Testis (tissue), 3 donors: ENCODE measurements around the gene RHEX. TPM values are rescaled to one million over a fixed set of nuclear protein-coding genes. Genes with fewer than 3 reads are reported as not detected.

ENCODE experiments used
- DNase-seq: peaks from one replicate; pipeline ENCODE4 v3.0.0-alpha.2; 2019
- H3K27ac ChIP-seq, 2 donors: fragments of 200-600 bp; sonication (generic); one replicate each; pipeline ENCODE4 v1.5.1; 2019
- H3K27me3 ChIP-seq: fragments of 200-600 bp; sonication (generic); one replicate; pipeline ENCODE4 v1.5.1; 2019
- H3K36me3 ChIP-seq: fragments of 200-600 bp; sonication (generic); one replicate; pipeline ENCODE4 v1.5.1; 2017; ENCODE audit warnings: low read depth; ENCODE audit errors: missing control alignments
- H3K4me1 ChIP-seq: fragments of 200-600 bp; sonication (generic); one replicate; pipeline ENCODE4 v1.5.1; 2019
- H3K4me3 ChIP-seq, 2 donors: fragments of 200-600 bp; sonication (generic); one replicate each; pipeline ENCODE4 v1.5.1; 2017 to 2019
- H3K9me3 ChIP-seq: fragments of 200-600 bp; sonication (generic); one replicate; pipeline ENCODE4 v1.5.1; 2017
- POLR2A ChIP-seq: fragments of 450-650 bp; IDR thresholded peaks from one replicate; pipeline ENCODE4 v1.6.1; 2017; ENCODE audit warnings: antibody characterized with exemption, mild to moderate bottlenecking, moderate library complexity
- WGBS, 2 donors: methylation state at CpG; one replicate each; pipeline ENCODE4 v1.1.5; 2018; 5-methylcytosine and 5-hydroxymethylcytosine counted together
- intact Hi-C: fragments of 100-400 bp; cut with DNase I; formaldehyde crosslinking; loops from one replicate; pipeline ENCODE4 v1.15.1; 2023; ENCODE audit warnings: low total_unique reads
- polyA plus RNA-seq: library from polyadenylated mRNA; stranded (reverse); fragments of 350-450 nt; fragmentation: Illumina TruSeq; extraction: RNeasy Lipid Tissue Mini Kit (QIAGEN cat#74804); gene quantifications from one replicate; pipeline ENCODE4 v1.2.3, GENCODE V29; 2014; ENCODE audit warnings: low read depth, low replicate concordance; ENCODE audit not compliant: insufficient read depth
- total RNA-seq, 2 donors: library from RNA; depleted of rRNA; stranded (reverse); fragments of >200 nt; gene quantifications; one replicate each; pipeline ENCODE4 v1.2.3, GENCODE V29; 2016
- TF ChIP-seq, protein P1 (sequence below), 3 experiments: fragments of 450-650 bp in 2 of 3; fragments of 200-600 bp in 1 of 3; sonication (generic) in 1 of 3; IDR thresholded peaks; one replicate each; pipeline ENCODE4 v1.5.1; 2016 to 2019; ENCODE audit warnings: antibody characterized with exemption in 3 of 3, mild to moderate bottlenecking in 2 of 3, moderate library complexity in 1 of 3

RHEX gene
- total and polyA plus RNA-seq, 3 donors from 2014 or later: 2.4 to 3.0 (median 2.9) TPM

DNA sequence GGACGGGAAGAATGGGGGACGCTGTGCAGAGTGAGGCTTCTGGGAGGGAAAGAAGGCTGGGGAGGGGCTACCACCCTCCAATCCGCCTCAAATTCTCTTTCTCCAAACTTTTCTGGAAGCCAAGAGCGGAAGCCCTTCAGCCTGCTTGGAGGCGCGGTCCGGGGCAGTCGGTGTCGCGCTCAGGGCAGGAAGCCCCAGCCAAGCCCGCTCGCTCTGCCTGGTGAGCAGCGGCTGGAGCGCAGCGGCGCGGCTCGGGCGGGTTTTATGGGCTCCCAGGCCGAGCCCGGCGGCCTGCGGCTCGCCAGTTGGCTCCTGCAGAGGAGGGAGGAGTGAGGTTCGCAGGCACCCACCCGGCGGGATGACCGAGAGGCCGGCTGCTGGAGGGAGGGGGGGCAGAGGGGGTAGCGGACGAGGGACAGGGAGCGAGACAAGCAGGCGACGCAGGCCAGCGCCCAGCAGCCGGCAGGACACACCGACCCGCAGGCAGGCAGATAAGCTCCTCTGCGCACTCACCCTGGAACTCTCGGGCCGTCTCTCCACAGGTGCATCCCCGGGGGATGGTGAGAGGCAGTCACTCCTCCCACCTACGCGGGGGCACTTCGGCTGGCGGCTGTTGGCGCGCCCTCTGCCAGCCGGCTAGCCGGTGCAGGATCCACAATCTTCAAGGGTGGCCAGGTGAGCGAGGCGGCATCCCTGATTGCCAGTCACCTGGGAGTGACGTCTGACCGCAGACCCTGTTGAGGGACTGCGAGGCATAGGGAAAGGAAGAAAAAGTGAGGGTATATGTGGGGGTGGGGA, 64.4 kb downstream of the RHEX start, which contains the start of gene AVPR1B:
AVPR1B (minus strand) TSS at position 238 of the 798 bp plus-strand sequence. CDS start 498 bp downstream, outside the sequence.
- Histone ChIP-seq H3K4me3 (peak within 1 kb of the TSS in 1 of 2 donors; percentile 29), H3K27me3 (no peaks in the 10 kb centered on the region), H3K27ac (no peak within 1 kb of the TSS), H3K9me3 (no peaks in the 10 kb centered on the region), H3K36me3 (no peaks in the 10 kb centered on the region), H3K4me1 (peaks cover 9% of the 10 kb centered on the region)
- intact Hi-C loops: no loop called here
- 0 to 1% methylated on average over 13 to 53 of the region's 55 CpGs for WGBS, 2 donors
- peak; percentile 34 for DNase-seq
- no peak for TF ChIP-seq POLR2A
- TF ChIP-seq, protein P1, sequence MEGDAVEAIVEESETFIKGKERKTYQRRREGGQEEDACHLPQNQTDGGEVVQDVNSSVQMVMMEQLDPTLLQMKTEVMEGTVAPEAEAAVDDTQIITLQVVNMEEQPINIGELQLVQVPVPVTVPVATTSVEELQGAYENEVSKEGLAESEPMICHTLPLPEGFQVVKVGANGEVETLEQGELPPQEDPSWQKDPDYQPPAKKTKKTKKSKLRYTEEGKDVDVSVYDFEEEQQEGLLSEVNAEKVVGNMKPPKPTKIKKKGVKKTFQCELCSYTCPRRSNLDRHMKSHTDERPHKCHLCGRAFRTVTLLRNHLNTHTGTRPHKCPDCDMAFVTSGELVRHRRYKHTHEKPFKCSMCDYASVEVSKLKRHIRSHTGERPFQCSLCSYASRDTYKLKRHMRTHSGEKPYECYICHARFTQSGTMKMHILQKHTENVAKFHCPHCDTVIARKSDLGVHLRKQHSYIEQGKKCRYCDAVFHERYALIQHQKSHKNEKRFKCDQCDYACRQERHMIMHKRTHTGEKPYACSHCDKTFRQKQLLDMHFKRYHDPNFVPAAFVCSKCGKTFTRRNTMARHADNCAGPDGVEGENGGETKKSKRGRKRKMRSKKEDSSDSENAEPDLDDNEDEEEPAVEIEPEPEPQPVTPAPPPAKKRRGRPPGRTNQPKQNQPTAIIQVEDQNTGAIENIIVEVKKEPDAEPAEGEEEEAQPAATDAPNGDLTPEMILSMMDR (IDR thresholded peaks at IDR 0.05): no peak

DNA sequence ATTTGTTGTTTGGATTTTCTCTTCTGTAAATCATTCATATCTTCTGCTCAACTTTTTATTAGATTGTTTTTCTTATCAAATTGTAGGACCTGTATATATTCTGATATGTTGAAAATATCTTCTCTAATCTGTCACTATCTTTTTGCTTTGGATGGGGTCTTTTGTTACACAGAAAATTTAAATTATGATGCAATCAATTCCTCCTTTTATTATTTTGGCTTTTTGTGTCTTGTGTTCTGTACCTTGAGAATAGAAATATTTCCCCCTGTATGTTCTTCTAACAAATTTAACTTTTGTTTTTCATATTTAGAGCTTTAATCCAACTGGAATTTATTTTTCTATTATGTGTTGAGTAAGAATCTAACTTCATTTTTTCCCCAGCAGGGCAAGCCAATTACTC, 67.4 kb downstream of the RHEX start:
- Histone ChIP-seq H3K27me3 (no peaks in the 10 kb centered on the region), H3K36me3 (no peaks in the 10 kb centered on the region), H3K4me1 (peaks cover 9% of the 10 kb centered on the region), H3K27ac (no peak overlapping the region), H3K9me3 (no peaks in the 10 kb centered on the region), H3K4me3 (no peak overlapping the region)
- intact Hi-C loops: no loop called here
- no peak for DNase-seq
- TF ChIP-seq, protein P1 (IDR thresholded peaks at IDR 0.05): no peak
- TF ChIP-seq POLR2A: no peak

- no peaks in the 10 kb centered on the region for H3K9me3 ChIP-seq
- TF ChIP-seq POLR2A: no peak
- TF ChIP-seq, protein P1 (IDR thresholded peaks at IDR 0.05): no peak
- no peak overlapping the region for H3K27ac ChIP-seq
- no peak overlapping the region for H3K4me3 ChIP-seq
- no peak for DNase-seq
- WGBS, 2 donors: 70 to 79% methylated on average over 1 of the region's 1 CpG
- peaks cover 9% of the 10 kb centered on the region for H3K4me1 ChIP-seq
- no peaks in the 10 kb centered on the region for H3K36me3 ChIP-seq
- intact Hi-C loops: no loop called here
- no peaks in the 10 kb centered on the region for H3K27me3 ChIP-seq
Observed at GRCh38 chr1:206121269-206121668, 68.3 kb downstream of the RHEX start.

DNA sequence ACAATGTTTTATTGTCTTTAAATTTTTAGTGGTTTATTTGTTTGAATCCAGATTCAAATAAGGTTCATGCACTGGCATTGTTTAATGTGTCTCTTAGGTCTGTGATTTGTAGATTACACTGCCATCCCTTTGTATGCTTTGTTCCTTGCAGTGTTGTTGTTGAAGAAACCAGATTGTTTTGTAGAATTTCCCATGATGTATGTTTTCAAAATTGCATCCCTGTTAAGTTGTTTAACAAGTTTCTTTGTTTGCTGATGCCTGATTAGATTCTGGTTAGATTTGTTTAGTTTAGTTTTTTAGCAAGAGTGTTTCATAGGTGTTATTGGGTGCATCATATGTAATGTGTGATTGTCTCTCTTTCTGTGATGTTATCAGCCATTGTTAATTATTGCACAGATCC, 69.7 kb downstream of the RHEX start:
- Histone ChIP-seq H3K9me3 (no peaks in the 10 kb centered on the region), H3K4me3 (no peak overlapping the region), H3K27me3 (no peaks in the 10 kb centered on the region), H3K4me1 (peaks cover under 1% of the 10 kb centered on the region), H3K36me3 (no peaks in the 10 kb centered on the region), H3K27ac (no peak overlapping the region)
- TF ChIP-seq, protein P1 (IDR thresholded peaks at IDR 0.05): no peak
- no peak for TF ChIP-seq POLR2A
- intact Hi-C loops: no loop called here
- no peak for DNase-seq

DNA sequence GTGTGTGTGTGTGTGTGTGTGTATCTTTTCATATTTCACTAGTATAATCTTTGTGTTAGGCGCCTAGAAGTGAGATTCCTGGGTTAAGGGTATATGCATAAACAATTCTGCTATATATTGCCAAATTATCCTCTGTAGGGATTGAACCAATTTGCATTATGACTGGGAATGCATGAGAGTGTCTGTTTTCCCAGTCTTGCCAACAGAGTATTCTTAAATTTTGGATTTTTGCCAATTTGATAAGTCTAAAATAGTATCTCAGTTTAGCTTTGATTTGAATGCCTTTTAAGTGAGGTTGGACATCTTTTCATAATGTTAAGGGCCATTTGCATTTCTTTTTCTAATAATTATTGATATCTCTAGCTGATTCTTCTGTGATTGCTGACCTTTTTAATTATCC, 72.4 kb downstream of the RHEX start:
- Histone ChIP-seq H3K4me3 (no peak overlapping the region), H3K36me3 (no peaks in the 10 kb centered on the region), H3K27me3 (no peaks in the 10 kb centered on the region), H3K27ac (no peak overlapping the region), H3K4me1 (no peaks in the 10 kb centered on the region), H3K9me3 (no peaks in the 10 kb centered on the region)
- WGBS, 2 donors: 92 to 93% methylated on average over 1 of the region's 1 CpG
- TF ChIP-seq, protein P1 (IDR thresholded peaks at IDR 0.05): no peak
- no peak for TF ChIP-seq POLR2A
- intact Hi-C loops: no loop called here
- DNase-seq: no peak
